GM18519 (cell line): ENCODE measurements around the gene BCAS1.
"Not testable (repeated sequence)": the region's sequence is repeated elsewhere in the genome, so short reads cannot be mapped to it uniquely, and the experiment has no call there.

Source experiments
- ATAC-seq: cut with Tn5 transposase; IDR thresholded peaks from one replicate; pipeline ENCODE4 v1.9.1; 2021; ENCODE audit warnings: mild to moderate bottlenecking, moderate library complexity; ENCODE audit not compliant: unreplicated experiment, low FRiP score

BCAS1 gene

GRCh38 chr20:53934421-53935343 is 135.7 kb downstream of the BCAS1 start:
- no peak for ATAC-seq

GRCh38 chr20:53933232-53933846 is 137.1 kb downstream of the BCAS1 start:
- ATAC-seq = no peak

- ATAC-seq = not testable (repeated sequence)
These were observed 137.7 kb downstream of the BCAS1 start for GRCh38 chr20:53932655-53933192.

- ATAC-seq = no peak
These were observed 138.8 kb downstream of the BCAS1 start for GRCh38 chr20:53931597-53931996.

DNA sequence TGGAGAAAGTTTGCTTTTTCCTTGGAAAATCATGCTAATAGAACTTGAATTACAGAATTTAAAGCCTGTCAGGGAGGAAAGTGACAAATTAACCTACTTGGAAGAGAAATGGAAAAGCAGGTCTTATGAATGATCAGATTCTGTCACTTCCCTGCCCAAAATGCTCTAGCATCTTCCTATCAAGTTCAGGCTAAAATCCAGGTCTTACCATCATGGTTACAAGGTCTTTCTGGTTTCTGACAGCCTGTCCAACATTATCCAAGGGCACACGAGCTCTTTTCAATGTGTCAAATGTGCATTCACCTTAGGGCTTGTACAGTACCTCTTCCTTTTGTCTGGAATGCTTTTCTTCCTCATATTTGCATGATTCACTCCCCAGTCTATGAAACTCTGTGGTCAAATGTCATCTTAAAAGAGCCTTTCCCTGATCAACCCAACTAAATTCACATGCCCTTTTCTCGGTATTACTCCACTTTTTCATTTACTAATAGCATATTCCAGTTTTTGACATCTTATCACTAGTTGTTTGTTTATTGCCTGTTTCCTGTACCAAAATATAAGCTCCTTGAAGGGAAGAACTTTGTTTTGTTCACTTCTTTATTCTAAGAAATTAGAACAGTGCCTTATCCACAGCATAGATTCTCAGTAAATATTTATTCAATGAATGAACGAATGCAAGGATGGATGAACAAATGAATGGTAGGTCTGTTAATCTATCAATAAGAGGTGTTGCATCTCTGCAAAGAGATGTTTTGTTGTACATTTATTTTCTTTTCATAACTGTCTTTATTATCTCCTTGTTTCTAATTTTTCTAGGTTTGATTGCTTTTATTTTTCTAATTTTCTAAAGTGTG is 139.5 kb downstream of the BCAS1 start:
- ATAC-seq = no peak

DNA sequence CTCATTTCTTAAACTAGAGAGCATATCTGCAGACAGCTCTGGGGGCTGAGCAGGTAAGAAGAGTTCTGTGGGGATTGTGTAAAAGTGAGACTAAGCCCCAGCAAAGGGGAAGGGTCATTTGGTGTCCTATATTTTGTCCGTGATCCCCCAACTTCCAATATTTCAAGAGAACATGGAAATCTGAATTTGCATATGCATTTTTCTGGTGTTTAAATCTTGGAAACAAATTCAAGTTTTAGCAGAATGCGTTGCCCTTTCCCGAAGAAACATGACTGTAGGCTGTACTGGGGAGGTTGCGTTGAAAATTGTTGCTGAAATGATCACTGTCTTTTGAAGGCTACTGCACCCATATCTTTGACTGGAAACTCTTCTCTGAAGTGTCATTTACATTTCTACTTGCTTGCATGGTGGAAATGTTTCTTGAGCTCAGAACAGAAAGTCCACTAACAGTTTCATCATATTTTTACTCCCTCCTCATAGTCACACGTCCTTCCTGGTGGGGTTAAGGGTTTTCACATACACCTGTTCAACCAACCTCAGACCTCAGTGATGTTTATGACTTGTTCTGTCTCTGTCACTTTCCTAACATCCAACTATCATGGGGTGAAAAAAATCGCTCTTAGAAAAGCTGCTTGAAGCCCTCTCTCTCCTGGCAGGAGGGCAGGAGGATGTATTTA is 140.3 kb downstream of the BCAS1 start:
- peak; percentile 60 for ATAC-seq

DNA sequence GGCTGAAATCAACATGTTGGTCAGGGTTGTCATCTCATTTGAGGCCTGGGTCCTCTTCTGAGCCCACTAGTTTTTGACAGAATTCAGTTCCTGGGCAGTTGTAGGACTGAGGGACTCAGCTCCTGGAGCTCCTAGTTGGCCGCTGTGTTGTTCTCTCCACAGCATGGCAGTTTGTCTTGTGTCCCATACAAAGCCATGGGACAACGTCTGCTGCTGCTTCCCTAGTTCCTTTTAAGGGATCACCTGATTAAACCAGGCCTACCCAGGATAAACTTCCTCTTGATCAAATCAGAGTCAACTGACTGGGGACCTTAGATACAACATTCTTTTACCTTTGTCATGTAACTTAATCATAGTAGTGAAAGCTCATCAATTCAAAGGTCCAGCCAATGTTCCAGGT is 141.0 kb downstream of the BCAS1 start:
- ATAC-seq = no peak

DNA sequence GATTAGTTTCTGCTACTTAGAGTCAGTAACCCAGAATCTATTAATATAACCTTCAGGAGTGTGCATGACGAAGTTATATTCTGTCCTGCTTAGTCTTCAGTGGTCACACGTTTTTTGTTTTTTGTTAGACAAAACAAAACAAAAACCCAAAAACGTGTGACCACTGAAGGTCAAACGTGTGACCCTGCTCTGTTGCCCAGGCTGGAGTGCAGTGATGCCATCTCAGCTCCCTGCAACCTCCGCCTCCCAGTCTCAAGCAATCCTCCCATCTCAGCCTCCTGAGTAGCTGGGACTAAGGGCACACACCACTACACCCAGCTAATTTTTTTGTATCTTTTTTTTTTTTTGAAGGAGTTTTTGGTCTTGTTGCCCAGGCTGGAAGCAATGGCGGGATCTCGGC is 142.4 kb downstream of the BCAS1 start:
- no peak for ATAC-seq

DNA sequence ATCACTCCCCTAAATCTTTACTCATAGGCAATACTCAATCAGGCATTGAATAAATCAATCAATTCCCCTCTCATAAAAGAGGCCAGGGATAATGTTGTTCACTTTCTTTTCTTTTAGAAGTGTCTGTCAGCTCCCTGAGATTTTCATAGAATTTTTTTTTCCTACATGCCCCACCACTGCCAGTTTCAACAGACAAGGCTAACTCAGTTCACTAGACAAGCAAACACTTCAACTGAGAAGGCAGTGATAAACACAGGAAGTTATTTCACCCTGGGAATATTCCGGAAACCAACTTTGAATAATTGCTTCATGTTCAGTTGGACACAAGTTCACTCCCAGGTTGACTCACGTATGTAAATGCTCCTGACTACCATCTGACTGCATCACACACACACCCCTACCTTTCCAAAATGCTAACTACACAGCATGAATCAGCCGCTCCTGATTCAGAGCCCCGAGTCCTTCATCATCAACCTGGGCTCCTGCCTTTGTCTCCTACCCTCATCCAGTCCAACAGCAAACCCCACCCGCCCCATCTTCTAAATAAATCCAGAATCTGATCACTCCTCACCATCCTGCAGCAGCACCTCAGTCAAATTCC is 143.9 kb downstream of the BCAS1 start:
- ATAC-seq = peak; percentile 48

GRCh38 chr20:53925651-53926401 is 144.6 kb downstream of the BCAS1 start:
- no peak for ATAC-seq

- no peak for ATAC-seq
These were observed 146.6 kb downstream of the BCAS1 start for GRCh38 chr20:53923566-53924369.

DNA sequence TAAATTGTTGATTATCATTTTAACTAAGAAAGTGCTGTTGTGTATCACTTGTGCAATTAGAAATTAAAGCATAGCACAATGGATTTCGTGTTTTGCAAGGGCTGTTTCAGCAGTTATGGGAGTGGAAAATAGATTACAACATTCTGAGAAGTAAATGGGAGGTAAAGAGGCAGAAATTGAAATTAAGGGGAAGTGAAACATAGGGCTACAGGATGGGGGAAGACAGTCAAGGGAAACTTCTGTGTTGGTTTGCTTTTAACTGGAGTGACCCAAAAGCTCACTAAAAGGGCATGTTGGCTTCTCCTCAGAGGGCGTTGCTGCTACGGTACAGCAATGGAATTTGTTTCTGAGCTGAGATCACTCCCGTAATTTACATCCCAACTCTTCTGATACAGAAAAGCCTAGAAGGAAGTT is 147.5 kb downstream of the BCAS1 start:
- ATAC-seq = peak; percentile 47

DNA sequence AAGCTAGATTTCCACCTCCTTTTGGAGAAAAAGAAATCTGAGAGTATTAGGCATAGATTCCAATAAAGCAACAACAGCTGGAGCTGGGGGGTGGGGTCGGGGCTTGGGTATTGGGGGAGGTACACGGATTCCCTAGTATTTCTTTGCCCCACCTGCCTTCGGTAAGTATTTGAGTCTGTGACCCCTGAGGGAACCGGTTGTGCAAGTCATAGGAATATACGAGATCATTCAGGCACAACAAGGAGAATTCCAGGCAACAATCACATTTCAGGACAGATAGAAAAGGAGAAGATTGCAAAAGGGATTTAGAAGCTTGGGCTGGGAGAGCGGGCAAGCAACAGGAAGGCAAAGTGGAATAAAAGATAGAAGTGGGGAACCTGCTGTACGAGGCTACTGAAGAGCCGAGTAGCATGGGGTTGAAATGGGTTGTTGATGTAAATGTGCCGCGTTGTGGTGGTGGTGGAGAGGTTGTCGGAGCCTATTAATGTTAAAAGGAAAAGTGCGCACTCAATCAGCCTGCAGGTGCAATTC is 148.9 kb downstream of the BCAS1 start:
- no peak for ATAC-seq

- ATAC-seq = no peak
These were observed 149.6 kb downstream of the BCAS1 start for GRCh38 chr20:53920647-53921245.

DNA sequence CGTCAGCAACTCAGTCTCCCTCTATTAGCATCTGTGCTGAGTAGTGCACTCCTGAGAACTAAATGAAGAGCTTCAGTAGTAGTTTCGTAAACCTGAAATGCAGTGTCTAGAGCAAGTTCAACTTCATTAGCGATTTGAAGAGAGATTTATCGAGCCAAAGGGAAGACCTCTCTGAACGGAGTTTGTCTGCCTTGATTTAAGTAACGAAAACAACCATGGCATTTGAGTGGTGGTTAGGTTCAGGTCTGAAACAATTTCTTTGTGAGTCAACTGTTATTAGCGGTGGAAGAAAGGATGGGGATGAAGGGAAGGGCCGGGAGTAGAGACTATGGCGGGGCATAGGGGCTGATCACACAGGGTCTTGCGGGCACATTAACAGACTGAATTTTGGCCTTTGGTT is 150.5 kb downstream of the BCAS1 start:
- no peak for ATAC-seq

- no peak for ATAC-seq
These were observed 151.4 kb downstream of the BCAS1 start for GRCh38 chr20:53918949-53919361.

DNA sequence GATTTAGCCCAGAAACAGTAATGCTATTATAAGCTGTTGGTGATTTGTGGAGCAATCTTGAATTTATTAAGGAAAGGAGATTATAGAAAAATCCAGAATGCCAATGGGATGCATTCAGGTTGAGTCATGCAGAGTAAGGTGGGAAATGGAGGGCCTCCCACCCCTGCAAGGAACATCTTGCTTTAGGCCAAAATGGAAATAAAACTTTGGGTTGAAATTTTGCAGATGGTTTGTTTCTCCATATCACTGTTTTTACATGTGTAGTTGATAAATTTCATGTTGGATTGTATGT is 152.4 kb downstream of the BCAS1 start:
- ATAC-seq = no peak
